ENCODE results near the gene HAT1.
"Not testable (repeated sequence)": the region's sequence is repeated elsewhere in the genome, so short reads cannot be mapped to it uniquely, and the experiment has no call there.

HAT1 gene

DNA sequence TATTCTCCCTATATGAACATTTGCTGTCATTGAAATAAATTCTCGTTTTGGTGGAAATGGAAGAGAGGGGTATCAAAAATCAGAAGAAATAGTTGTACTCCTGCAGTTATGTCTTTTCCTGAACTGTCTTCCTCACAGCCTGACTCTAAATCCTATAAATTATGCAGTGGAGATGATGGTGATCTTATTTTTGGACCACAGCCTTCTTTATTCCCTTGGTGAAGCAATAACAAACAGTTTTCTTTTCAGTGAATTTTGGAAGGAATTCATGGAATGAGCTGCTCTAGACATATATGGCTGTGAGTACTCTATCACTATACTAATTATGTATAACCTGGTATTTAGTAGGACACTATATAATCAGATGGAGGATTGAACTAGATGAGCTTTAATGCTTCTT is 26.5 kb upstream of the HAT1 start:
- no peaks in the 10 kb centered on the region for H3K27me3 ChIP-seq (ENCODE audit: insufficient read depth, low read length, poor library complexity)
- ATAC-seq (ENCODE audit: insufficient read depth, low read depth) (no peak), DNase-seq (no peak)
- no peak overlapping the region for H2AFZ ChIP-seq (ENCODE audit: low read depth, low read length)
- H4K20me1 ChIP-seq (ENCODE audit: insufficient read depth, low read length), result no peaks in the 10 kb centered on the region
- no peak overlapping the region for H3K27ac ChIP-seq (ENCODE audit: low read length)
- H3K4me2 ChIP-seq (ENCODE audit: insufficient read depth, low read length), result no peak overlapping the region
- H3K4me3 ChIP-seq (ENCODE audit: low read depth in 1 of 2, low read length in 2 of 2), result no peak overlapping the region
- H3K9me3 ChIP-seq (ENCODE audit: insufficient read depth, low read length, severe bottlenecking), result peaks cover 5% of the 10 kb centered on the region
- peaks cover 7% of the 10 kb centered on the region; the same call in 1 of the 2 replicates for H3K36me3 ChIP-seq (ENCODE audit: insufficient read depth, low read length)
- H3K79me2 ChIP-seq (ENCODE audit: insufficient read depth, low read length), result peaks cover 23% of the 10 kb centered on the region
- TF ChIP-seq EZH2 (IDR thresholded peaks at IDR 0.05; ENCODE audit: borderline replicate concordance, low read depth, low read length, severe bottlenecking), result no peak
- TF ChIP-seq, protein P1, sequence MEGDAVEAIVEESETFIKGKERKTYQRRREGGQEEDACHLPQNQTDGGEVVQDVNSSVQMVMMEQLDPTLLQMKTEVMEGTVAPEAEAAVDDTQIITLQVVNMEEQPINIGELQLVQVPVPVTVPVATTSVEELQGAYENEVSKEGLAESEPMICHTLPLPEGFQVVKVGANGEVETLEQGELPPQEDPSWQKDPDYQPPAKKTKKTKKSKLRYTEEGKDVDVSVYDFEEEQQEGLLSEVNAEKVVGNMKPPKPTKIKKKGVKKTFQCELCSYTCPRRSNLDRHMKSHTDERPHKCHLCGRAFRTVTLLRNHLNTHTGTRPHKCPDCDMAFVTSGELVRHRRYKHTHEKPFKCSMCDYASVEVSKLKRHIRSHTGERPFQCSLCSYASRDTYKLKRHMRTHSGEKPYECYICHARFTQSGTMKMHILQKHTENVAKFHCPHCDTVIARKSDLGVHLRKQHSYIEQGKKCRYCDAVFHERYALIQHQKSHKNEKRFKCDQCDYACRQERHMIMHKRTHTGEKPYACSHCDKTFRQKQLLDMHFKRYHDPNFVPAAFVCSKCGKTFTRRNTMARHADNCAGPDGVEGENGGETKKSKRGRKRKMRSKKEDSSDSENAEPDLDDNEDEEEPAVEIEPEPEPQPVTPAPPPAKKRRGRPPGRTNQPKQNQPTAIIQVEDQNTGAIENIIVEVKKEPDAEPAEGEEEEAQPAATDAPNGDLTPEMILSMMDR (IDR thresholded peaks at IDR 0.05; ENCODE audit: borderline replicate concordance, extremely low read depth, low read length, poor library complexity, severe bottlenecking), result no peak
- peaks cover 22% of the 10 kb centered on the region for H3K4me1 ChIP-seq (ENCODE audit: insufficient read depth, low read length)
- no peak overlapping the region for H3K9ac ChIP-seq (ENCODE audit: low read depth, low read length)

DNA sequence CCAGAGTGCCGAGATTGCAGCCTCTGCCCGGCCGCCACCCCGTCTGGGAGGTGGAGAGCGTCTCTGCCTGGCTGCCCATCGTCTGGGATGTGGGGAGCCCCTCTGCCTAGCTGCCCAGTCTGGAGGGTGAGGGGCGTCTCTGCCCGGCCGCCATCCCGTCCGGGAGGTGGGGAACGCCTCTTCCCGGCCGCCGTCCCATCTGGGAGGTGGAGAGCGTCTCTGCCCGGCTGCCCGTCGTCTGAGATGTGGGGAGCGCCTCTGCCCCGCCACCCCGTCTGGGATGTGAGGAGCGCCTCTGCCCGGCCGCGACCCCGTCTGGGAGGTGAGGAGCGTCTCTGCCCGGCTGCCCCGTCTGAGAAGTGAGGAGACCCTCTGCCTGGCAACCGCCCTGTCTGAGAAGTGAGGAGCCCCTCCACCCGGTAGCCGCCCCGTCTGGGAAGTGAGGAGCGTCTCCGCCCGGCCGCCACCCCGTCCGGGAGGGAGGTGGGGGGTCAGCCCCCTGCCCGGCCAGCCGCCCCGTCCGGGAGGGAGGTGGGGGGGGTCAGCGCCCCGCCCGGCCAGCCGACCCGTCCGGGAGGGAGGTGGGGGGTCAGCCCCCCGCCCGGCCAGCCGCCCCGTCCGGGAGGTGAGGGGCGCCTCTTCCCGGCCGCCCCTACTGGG is 22.5 kb upstream of the HAT1 start:
- H3K4me1 ChIP-seq (ENCODE audit: insufficient read depth, low read length); H3K9ac ChIP-seq (ENCODE audit: low read depth, low read length); H2AFZ ChIP-seq (ENCODE audit: low read depth, low read length); H4K20me1 ChIP-seq (ENCODE audit: insufficient read depth, low read length); H3K4me3 ChIP-seq (ENCODE audit: low read depth in 1 of 2, low read length in 2 of 2); H3K4me2 ChIP-seq (ENCODE audit: insufficient read depth, low read length); H3K79me2 ChIP-seq (ENCODE audit: insufficient read depth, low read length); H3K27me3 ChIP-seq (ENCODE audit: insufficient read depth, low read length, poor library complexity); DNase-seq; H3K36me3 ChIP-seq (ENCODE audit: insufficient read depth, low read length); H3K9me3 ChIP-seq (ENCODE audit: insufficient read depth, low read length, severe bottlenecking); ATAC-seq (ENCODE audit: insufficient read depth, low read depth); H3K27ac ChIP-seq (ENCODE audit: low read length): not testable (repeated sequence)

DNA sequence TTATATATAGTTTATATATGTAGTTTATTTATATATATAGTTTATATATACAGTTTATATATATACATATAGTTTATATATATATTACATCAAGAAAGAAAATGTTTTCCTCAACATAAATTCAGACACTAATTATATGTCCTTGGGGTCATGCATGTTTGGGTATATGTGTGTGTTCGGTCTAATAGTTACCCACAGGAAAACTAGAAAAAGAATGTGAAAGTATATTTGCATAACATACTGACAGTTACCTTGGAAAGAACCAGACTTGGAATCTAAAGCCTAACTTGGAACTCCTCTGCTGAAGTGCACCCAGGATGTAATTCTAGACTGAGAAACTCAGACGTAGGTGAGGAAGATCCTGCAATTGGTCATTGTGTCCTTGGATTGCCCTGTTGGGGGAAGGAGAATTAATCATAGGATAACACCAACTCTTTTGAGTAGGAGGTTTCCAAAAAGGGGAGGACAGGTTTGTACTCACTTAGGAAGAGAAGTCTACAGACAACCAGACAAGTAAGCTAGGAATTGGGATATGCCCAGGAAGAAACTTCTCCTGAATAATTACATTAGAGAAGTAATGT is 19.3 kb upstream of the HAT1 start:
- Histone ChIP-seq H3K9me3 (ENCODE audit: insufficient read depth, low read length, severe bottlenecking) (peaks cover 5% of the 10 kb centered on the region), H2AFZ (ENCODE audit: low read depth, low read length) (no peak overlapping the region), H3K4me1 (ENCODE audit: insufficient read depth, low read length) (no peaks in the 10 kb centered on the region), H3K36me3 (ENCODE audit: insufficient read depth, low read length) (no peaks in the 10 kb centered on the region), H3K9ac (ENCODE audit: low read depth, low read length) (no peak overlapping the region), H3K4me2 (ENCODE audit: insufficient read depth, low read length) (no peak overlapping the region), H3K79me2 (ENCODE audit: insufficient read depth, low read length) (no peaks in the 10 kb centered on the region), H3K4me3 (ENCODE audit: low read depth in 1 of 2, low read length in 2 of 2) (no peak overlapping the region), H3K27ac (ENCODE audit: low read length) (no peak overlapping the region), H3K27me3 (ENCODE audit: insufficient read depth, low read length, poor library complexity) (no peaks in the 10 kb centered on the region), H4K20me1 (ENCODE audit: insufficient read depth, low read length) (no peaks in the 10 kb centered on the region)
- ATAC-seq (ENCODE audit: insufficient read depth, low read depth) (no peak), DNase-seq (no peak)
- TF ChIP-seq, protein P1 (IDR thresholded peaks at IDR 0.05; ENCODE audit: borderline replicate concordance, extremely low read depth, low read length, poor library complexity, severe bottlenecking), result no peak
- no peak for TF ChIP-seq EZH2 (IDR thresholded peaks at IDR 0.05; ENCODE audit: borderline replicate concordance, low read depth, low read length, severe bottlenecking)

DNA sequence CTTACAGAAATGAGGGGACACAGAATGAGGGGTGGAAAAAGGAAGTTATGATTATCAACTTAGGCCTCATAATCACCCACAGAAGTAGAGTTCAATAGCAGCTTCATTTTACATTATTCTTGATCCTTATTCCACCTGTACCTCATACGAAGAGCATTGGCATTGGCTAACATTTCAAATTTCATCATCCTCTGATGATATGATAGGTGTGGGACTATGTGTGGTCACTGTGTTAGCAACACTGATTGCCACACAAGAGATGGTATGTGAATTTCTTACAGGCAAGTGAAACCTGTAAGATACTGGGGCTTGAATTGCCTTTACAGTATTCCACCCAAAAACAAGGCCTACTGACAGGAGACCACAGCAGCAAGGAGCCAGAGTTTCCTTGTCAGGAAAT is 14.0 kb upstream of the HAT1 start:
- Histone ChIP-seq H3K9ac (ENCODE audit: low read depth, low read length) (no peak overlapping the region), H3K79me2 (ENCODE audit: insufficient read depth, low read length) (no peaks in the 10 kb centered on the region), H3K4me2 (ENCODE audit: insufficient read depth, low read length) (no peak overlapping the region), H3K27ac (ENCODE audit: low read length) (no peak overlapping the region), H4K20me1 (ENCODE audit: insufficient read depth, low read length) (no peaks in the 10 kb centered on the region), H2AFZ (ENCODE audit: low read depth, low read length) (no peak overlapping the region), H3K36me3 (ENCODE audit: insufficient read depth, low read length) (no peaks in the 10 kb centered on the region), H3K4me1 (ENCODE audit: insufficient read depth, low read length) (no peaks in the 10 kb centered on the region), H3K9me3 (ENCODE audit: insufficient read depth, low read length, severe bottlenecking) (no peaks in the 10 kb centered on the region), H3K27me3 (ENCODE audit: insufficient read depth, low read length, poor library complexity) (no peaks in the 10 kb centered on the region), H3K4me3 (ENCODE audit: low read depth in 1 of 2, low read length in 2 of 2) (no peak overlapping the region)
- DNase-seq (no peak), ATAC-seq (ENCODE audit: insufficient read depth, low read depth) (no peak)
- no peak for TF ChIP-seq EZH2 (IDR thresholded peaks at IDR 0.05; ENCODE audit: borderline replicate concordance, low read depth, low read length, severe bottlenecking)
- TF ChIP-seq, protein P1 (IDR thresholded peaks at IDR 0.05; ENCODE audit: borderline replicate concordance, extremely low read depth, low read length, poor library complexity, severe bottlenecking), result no peak
